HG03457 (cell line): Measurements from ENCODE around the gene SYNCRIP.
A peak's percentile ranks its signal among the peaks of the same experiment; 100 is the strongest.
"Not testable (repeated sequence)": the region's sequence is repeated elsewhere in the genome, so short reads cannot be mapped to it uniquely, and the experiment has no call there.

Experiments used
- ATAC-seq: cut with Tn5 transposase; IDR thresholded peaks from one replicate; pipeline ENCODE4 v1.9.1; 2021; ENCODE audit warnings: moderate number of reproducible peaks; ENCODE audit not compliant: unreplicated experiment

The SYNCRIP gene

GRCh38 chr6:85670573-85670972, 27.9 kb upstream of the SYNCRIP start:
- ATAC-seq, result no peak

GRCh38 chr6:85669735-85670194, 27.1 kb upstream of the SYNCRIP start:
- peak; percentile 96 for ATAC-seq

GRCh38 chr6:85662251-85662650, 19.6 kb upstream of the SYNCRIP start:
- ATAC-seq, result no peak

GRCh38 chr6:85660181-85660611, 17.5 kb upstream of the SYNCRIP start:
- no peak for ATAC-seq

- no peak for ATAC-seq
These were observed 7.9 kb upstream of the SYNCRIP start for GRCh38 chr6:85650606-85651005.

GRCh38 chr6:85644279-85644762, 1.6 kb upstream of the SYNCRIP start:
- ATAC-seq, result no peak

GRCh38 chr6:85643537-85644278, 1.0 kb upstream of the SYNCRIP start:
- peak; percentile 47 for ATAC-seq

- ATAC-seq, result no peak
These were observed 551 bp downstream of the SYNCRIP start for GRCh38 chr6:85641897-85642773.

- ATAC-seq, result no peak
These were observed 1.2 kb downstream of the SYNCRIP start for GRCh38 chr6:85641522-85641896.

- ATAC-seq, result no peak
These were observed 1.9 kb downstream of the SYNCRIP start for GRCh38 chr6:85640821-85641220.

- ATAC-seq, result no peak
These were observed 5.1 kb downstream of the SYNCRIP start for GRCh38 chr6:85637579-85637978.

- ATAC-seq, result no peak
These were observed 10.3 kb downstream of the SYNCRIP start for GRCh38 chr6:85632164-85632942.

- not testable (repeated sequence) for ATAC-seq
These were observed 11.6 kb downstream of the SYNCRIP start for GRCh38 chr6:85631117-85631516.

- no peak for ATAC-seq
These were observed 14.3 kb downstream of the SYNCRIP start for GRCh38 chr6:85628353-85628752.

GRCh38 chr6:85620308-85620707, 22.4 kb downstream of the SYNCRIP start:
- ATAC-seq, result no peak

GRCh38 chr6:85614780-85615179, 27.9 kb downstream of the SYNCRIP start:
- ATAC-seq, result no peak

GRCh38 chr6:85612690-85613474, 29.8 kb downstream of the SYNCRIP start:
- no peak for ATAC-seq

- ATAC-seq, result no peak
These were observed 32.3 kb downstream of the SYNCRIP start for GRCh38 chr6:85610182-85610895.

GRCh38 chr6:85602100-85602499, 40.6 kb downstream of the SYNCRIP start:
- ATAC-seq, result no peak
